OCI-LY1 (cell line): ENCODE measurements around the gene CEMIP2.

Experiments used
- H2AFZ ChIP-seq: fragments of 200-600 bp; sonication (generic), shearing (Covaris generic); 2 replicates; pipeline ENCODE4 v1.6.0; 2014; ENCODE audit warnings: antibody characterized with exemption, mild to moderate bottlenecking, low read length
- H3F3A ChIP-seq: fragments of 200-600 bp; sonication (generic), shearing (Covaris generic); 2 replicates; pipeline ENCODE4 v1.6.0; 2014; ENCODE audit warnings: mild to moderate bottlenecking, antibody characterized with exemption, low read length, moderate library complexity; ENCODE audit not compliant: insufficient read depth
- H3K27ac ChIP-seq: fragments of 200-600 bp; sonication (generic); 2 replicates; pipeline ENCODE4 v1.5.1; 2014; ENCODE audit warnings: low read length, mixed run types, mild to moderate bottlenecking, low read depth; ENCODE audit not compliant: poor library complexity, severe bottlenecking
- H3K27me3 ChIP-seq: fragments of 200-600 bp; sonication (generic); 2 replicates; pipeline ENCODE4 v1.6.0; 2014; ENCODE audit warnings: antibody characterized with exemption, mild to moderate bottlenecking, low read length, moderate library complexity; ENCODE audit not compliant: insufficient read depth
- H3K36me3 ChIP-seq: fragments of 200-600 bp; sonication (generic); 2 replicates; pipeline ENCODE4 v1.6.1; 2014; ENCODE audit warnings: mild to moderate bottlenecking, antibody characterized with exemption, low read length, moderate library complexity, mixed read lengths; ENCODE audit not compliant: insufficient read depth
- H3K4me1 ChIP-seq: fragments of 200-600 bp; sonication (generic); 2 replicates; pipeline ENCODE4 v1.5.1; 2014; ENCODE audit warnings: mild to moderate bottlenecking, low read length, moderate library complexity; ENCODE audit not compliant: insufficient read depth, severe bottlenecking
- H3K4me2 ChIP-seq: fragments of 200-600 bp; sonication (generic), shearing (Covaris generic); 2 replicates; pipeline ENCODE4 v1.6.1; 2014; ENCODE audit warnings: low read length
- H3K4me3 ChIP-seq: fragments of 200-600 bp; sonication (generic); 2 replicates; pipeline ENCODE4 v1.5.1; 2014; ENCODE audit warnings: low read length, low read depth, mild to moderate bottlenecking, mixed read lengths; ENCODE audit not compliant: poor library complexity, severe bottlenecking
- H3K79me2 ChIP-seq: fragments of 200-600 bp; shearing (Covaris generic); 2 replicates; pipeline ENCODE4 v1.6.1; 2016; ENCODE audit warnings: mixed run types, low read length, mixed read lengths; ENCODE audit not compliant: insufficient read depth
- H3K9ac ChIP-seq: fragments of 200-600 bp; sonication (generic), shearing (Covaris generic); 2 replicates; pipeline ENCODE4 v1.6.1; 2014; ENCODE audit warnings: mild to moderate bottlenecking, low read length, mixed read lengths
- H3K9me2 ChIP-seq: fragments of 200-600 bp; sonication (generic), shearing (Covaris generic); 2 replicates; pipeline ENCODE4 v1.6.1; 2014; ENCODE audit warnings: low read depth, mild to moderate bottlenecking, low read length, mixed read lengths
- H3K9me3 ChIP-seq: fragments of 200-600 bp; shearing (Covaris generic); 2 replicates; pipeline ENCODE4 v1.6.1; 2014; ENCODE audit warnings: low read length, mixed read lengths
- H4K20me1 ChIP-seq: fragments of 200-600 bp; sonication (generic), shearing (Covaris generic); 2 replicates; pipeline ENCODE4 v1.6.0; 2016; ENCODE audit warnings: mild to moderate bottlenecking, low read length; ENCODE audit not compliant: insufficient read depth
- CTCF ChIP-seq: fragments of 200-600 bp; sonication (generic), shearing (Covaris generic); IDR thresholded peaks from 2 replicates; pipeline ENCODE4 v1.5.1; 2017; ENCODE audit warnings: mild to moderate bottlenecking, antibody characterized with exemption, low read length, moderate library complexity, mixed read lengths
- EZH2 ChIP-seq: fragments of 200-600 bp; sonication (generic), shearing (Covaris generic); IDR thresholded peaks from 2 replicates; pipeline ENCODE4 v1.8.0; 2017; ENCODE audit warnings: borderline replicate concordance, mixed run types, mild to moderate bottlenecking, antibody characterized with exemption, low read length, moderate library complexity, mixed read lengths

CEMIP2 gene

GRCh38 chr9:71760901-71761300 lies 7.4 kb downstream of the CEMIP2 start:
- H4K20me1 ChIP-seq, result no peaks in the 10 kb centered on the region
- no peak overlapping the region for H3K4me2 ChIP-seq
- H3K9ac ChIP-seq, result no peak overlapping the region
- no peaks in the 10 kb centered on the region for H3K4me1 ChIP-seq
- H3K9me2 ChIP-seq, result no peaks in the 10 kb centered on the region
- H3K9me3 ChIP-seq, result no peaks in the 10 kb centered on the region
- H3K36me3 ChIP-seq, result no peaks in the 10 kb centered on the region
- H3K27me3 ChIP-seq, result no peaks in the 10 kb centered on the region
- H3F3A ChIP-seq, result no peaks in the 10 kb centered on the region
- H3K4me3 ChIP-seq, result no peak overlapping the region
- H2AFZ ChIP-seq, result no peak overlapping the region
- H3K27ac ChIP-seq, result no peak overlapping the region
- no peak for TF ChIP-seq EZH2
- no peak for TF ChIP-seq CTCF
- no peaks in the 10 kb centered on the region for H3K79me2 ChIP-seq

DNA sequence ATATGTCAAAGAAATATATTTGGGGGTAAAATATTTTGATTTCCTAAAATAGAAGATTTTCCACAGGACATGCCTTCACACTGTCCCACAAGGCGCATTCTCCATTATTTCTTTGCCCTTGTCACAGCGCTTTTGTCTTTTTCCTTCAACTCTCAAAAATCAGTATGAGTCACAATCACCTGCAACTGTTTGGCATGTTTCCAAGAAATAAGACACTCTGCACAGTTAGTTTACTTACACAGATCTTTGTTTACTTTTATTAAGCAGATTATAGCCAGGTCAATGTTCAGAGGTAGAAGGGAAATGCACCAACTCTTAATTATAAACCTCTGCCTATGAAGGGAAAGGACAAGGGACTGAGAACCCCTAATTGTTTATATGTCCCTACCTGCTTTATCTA lies 9.5 kb downstream of the CEMIP2 start:
- Histone ChIP-seq H3K9me3 (no peaks in the 10 kb centered on the region), H3F3A (no peaks in the 10 kb centered on the region), H3K4me1 (no peaks in the 10 kb centered on the region), H4K20me1 (no peaks in the 10 kb centered on the region), H2AFZ (no peak overlapping the region), H3K27me3 (no peaks in the 10 kb centered on the region), H3K4me2 (no peak overlapping the region), H3K4me3 (no peak overlapping the region), H3K9ac (no peak overlapping the region), H3K9me2 (no peaks in the 10 kb centered on the region), H3K27ac (no peak overlapping the region), H3K79me2 (no peaks in the 10 kb centered on the region), H3K36me3 (no peaks in the 10 kb centered on the region)
- TF ChIP-seq EZH2 (no peak), CTCF (no peak)

DNA sequence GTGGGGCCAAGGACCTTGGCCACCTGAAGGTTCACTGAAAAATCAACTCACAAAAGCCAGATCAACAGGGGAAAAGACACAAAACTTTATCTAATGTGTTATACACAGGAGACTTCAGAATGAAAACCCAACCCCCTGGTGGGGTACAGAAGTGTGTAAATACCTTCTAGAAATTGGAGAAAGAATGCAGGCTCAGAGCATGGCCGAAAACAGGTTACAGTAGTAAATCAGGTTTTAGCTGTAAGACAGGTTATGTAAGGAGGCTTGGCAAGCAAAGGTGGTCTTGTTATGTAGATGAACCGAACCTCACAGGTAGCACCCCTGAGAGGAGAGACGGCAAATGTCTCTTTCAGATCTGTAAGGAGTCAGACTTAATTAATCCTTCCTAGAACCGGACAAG lies 10.0 kb downstream of the CEMIP2 start:
- Histone ChIP-seq H3F3A (no peaks in the 10 kb centered on the region), H3K9me2 (no peaks in the 10 kb centered on the region), H2AFZ (no peak overlapping the region), H3K4me3 (no peak overlapping the region), H3K27ac (no peak overlapping the region), H3K4me2 (no peak overlapping the region), H3K9me3 (no peaks in the 10 kb centered on the region), H4K20me1 (no peaks in the 10 kb centered on the region), H3K27me3 (no peaks in the 10 kb centered on the region), H3K36me3 (no peaks in the 10 kb centered on the region), H3K4me1 (no peaks in the 10 kb centered on the region), H3K79me2 (no peaks in the 10 kb centered on the region), H3K9ac (no peak overlapping the region)
- TF ChIP-seq EZH2 (no peak), CTCF (no peak)
